ENCODE results near the gene CDSN.
"Not testable (repeated sequence)": the region's sequence is repeated elsewhere in the genome, so short reads cannot be mapped to it uniquely, and the experiment has no call there.

The CDSN gene

DNA sequence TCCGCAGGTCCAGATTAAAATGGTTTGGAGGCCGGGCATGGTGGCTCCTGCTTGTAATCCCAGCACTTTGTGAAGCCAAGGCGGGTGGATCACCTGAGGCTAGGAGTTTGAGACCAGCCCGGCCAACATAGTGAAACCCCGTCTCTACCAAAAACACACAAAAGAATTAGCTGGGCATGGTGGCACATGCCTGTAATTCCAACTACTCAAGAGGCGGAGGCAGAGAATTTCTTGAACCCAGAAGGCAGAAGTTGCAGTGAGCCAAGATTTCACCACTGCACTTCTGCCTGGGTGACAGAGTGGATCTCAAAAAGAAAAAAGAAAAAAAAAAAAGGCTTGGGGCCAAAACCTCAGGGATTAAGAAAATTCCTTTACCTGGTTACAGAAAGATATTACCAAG, 38.4 kb downstream of the CDSN start:
- Histone ChIP-seq H2AFZ (ENCODE audit: low read length, unreplicated experiment) (no peak overlapping the region), H3K4me3 (ENCODE audit: low read depth, low read length) (no peak overlapping the region), H3K4me1 (ENCODE audit: control insufficient read depth, insufficient read depth, low read length, unreplicated experiment) (peaks cover 13% of the 10 kb centered on the region), H3K36me3 (ENCODE audit: insufficient read depth, low read length) (no peaks in the 10 kb centered on the region), H3K79me2 (ENCODE audit: control insufficient read depth, insufficient read depth, low read length, unreplicated experiment) (no peaks in the 10 kb centered on the region), H3K27ac (ENCODE audit: low read depth, low read length) (no peak overlapping the region), H3K27me3 (ENCODE audit: insufficient read depth, low read length) (no peaks in the 10 kb centered on the region)

DNA sequence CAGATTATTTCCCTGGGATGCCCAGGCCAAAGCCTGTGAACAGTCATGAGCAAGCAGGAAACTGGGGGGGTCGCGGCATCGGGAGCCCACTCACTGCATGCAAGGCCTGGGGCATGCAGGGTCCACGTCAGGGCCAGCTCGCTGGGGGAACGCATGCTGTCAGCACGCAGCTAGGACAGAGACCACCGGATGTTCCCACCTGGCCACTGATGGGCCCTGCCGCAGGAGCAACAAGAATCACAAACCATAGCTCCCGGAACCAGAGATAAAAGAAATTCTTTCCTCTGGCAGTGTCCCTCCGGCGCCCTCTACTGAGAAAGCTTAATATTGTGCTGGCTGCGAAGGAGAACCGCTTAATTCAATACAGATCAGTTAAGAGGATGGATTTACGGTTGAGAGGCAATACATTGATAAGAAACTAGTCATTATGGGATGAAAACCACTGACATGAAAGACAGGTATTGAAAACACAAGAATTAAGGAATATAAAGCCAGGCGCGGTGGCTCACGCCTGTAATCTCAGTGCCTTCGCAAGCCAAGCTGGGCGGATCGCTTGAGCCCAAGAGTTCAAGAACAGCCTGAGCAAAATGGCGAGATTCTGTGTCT, 40.5 kb downstream of the CDSN start:
- H3K4me3 ChIP-seq (ENCODE audit: low read depth, low read length) = no peak overlapping the region

DNA sequence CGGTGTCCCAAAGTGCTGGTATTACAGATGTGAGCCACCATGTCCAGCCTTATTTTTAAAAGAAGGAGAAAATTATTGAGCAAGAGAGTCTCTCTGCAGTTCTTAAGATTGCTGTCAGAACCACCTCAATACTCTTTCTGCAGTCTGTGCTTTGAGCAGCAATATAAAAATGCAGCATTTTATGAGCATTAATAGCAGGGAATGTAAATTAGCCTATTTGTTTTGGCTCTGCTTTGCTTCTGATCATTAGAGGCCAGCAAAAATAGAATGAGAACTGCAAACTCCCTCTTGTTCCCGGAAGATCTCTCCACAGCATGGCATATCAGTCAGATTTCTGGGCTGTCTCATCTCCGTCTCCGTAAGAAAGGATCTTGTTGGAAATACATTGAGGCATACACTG, 43.6 kb downstream of the CDSN start:
- Histone ChIP-seq H3K79me2 (ENCODE audit: control insufficient read depth, insufficient read depth, low read length, unreplicated experiment) (no peaks in the 10 kb centered on the region), H3K27ac (ENCODE audit: low read depth, low read length) (no peak overlapping the region), H3K27me3 (ENCODE audit: insufficient read depth, low read length) (no peaks in the 10 kb centered on the region), H3K36me3 (ENCODE audit: insufficient read depth, low read length) (no peaks in the 10 kb centered on the region), H3K4me1 (ENCODE audit: control insufficient read depth, insufficient read depth, low read length, unreplicated experiment) (peaks cover 20% of the 10 kb centered on the region), H2AFZ (ENCODE audit: low read length, unreplicated experiment) (no peak overlapping the region), H3K4me3 (ENCODE audit: low read depth, low read length) (no peak overlapping the region)

More for the DNA sequence above, 40.5 kb downstream of the CDSN start:
- Histone ChIP-seq H2AFZ (ENCODE audit: low read length, unreplicated experiment) (no peak overlapping the region), H3K36me3 (ENCODE audit: insufficient read depth, low read length) (no peaks in the 10 kb centered on the region), H3K79me2 (ENCODE audit: control insufficient read depth, insufficient read depth, low read length, unreplicated experiment) (no peaks in the 10 kb centered on the region), H3K27ac (ENCODE audit: low read depth, low read length) (no peak overlapping the region), H3K4me1 (ENCODE audit: control insufficient read depth, insufficient read depth, low read length, unreplicated experiment) (peaks cover 10% of the 10 kb centered on the region), H3K27me3 (ENCODE audit: insufficient read depth, low read length) (no peaks in the 10 kb centered on the region)

DNA sequence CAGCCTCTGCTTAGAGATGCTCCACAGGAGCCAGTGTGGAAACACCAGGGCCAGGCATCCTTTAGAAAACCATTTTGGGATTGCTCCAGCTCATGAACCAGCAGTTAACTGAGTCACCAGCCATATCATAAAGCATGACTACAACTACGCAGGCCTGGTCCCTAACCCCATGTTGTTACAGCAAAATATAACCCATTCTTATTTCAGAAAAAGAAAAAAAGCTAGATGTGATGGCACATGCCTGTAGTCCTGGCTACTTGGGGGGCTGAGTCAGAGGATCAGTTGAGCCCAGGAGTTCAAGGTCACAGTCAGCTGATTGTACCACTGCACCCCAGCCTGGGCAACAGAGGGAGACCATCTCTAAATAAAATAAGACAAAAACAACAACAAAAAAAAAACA, 44.7 kb downstream of the CDSN start:
- no peak overlapping the region for H3K4me3 ChIP-seq (ENCODE audit: low read depth, low read length)
- no peak overlapping the region for H2AFZ ChIP-seq (ENCODE audit: low read length, unreplicated experiment)
- H3K36me3 ChIP-seq (ENCODE audit: insufficient read depth, low read length) = no peaks in the 10 kb centered on the region
- peaks cover 20% of the 10 kb centered on the region for H3K4me1 ChIP-seq (ENCODE audit: control insufficient read depth, insufficient read depth, low read length, unreplicated experiment)
- H3K27me3 ChIP-seq (ENCODE audit: insufficient read depth, low read length) = no peaks in the 10 kb centered on the region
- H3K27ac ChIP-seq (ENCODE audit: low read depth, low read length) = no peak overlapping the region
- no peaks in the 10 kb centered on the region for H3K79me2 ChIP-seq (ENCODE audit: control insufficient read depth, insufficient read depth, low read length, unreplicated experiment)

DNA sequence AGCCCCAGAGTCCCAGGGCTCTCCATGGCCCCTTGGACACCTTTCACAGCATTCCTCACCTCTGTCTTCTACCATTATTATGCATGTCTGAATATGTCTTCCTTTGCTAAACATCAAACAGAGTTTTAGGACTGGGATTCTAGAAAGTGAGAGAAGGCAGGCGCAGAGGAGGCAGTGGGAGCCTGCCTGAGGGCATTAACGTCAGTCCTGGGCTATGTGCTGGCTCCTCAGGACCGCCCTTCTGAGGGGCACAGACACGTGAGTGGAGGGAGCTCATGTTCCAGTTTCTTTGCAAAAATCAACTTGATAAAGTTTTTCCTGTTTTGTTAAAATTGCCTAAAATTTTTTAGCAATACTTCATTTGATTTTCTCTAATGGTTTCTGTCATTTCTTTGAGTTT, 45.8 kb downstream of the CDSN start:
- no peak overlapping the region for H2AFZ ChIP-seq (ENCODE audit: low read length, unreplicated experiment)
- no peaks in the 10 kb centered on the region for H3K36me3 ChIP-seq (ENCODE audit: insufficient read depth, low read length)
- no peak overlapping the region for H3K27ac ChIP-seq (ENCODE audit: low read depth, low read length)
- no peaks in the 10 kb centered on the region for H3K79me2 ChIP-seq (ENCODE audit: control insufficient read depth, insufficient read depth, low read length, unreplicated experiment)
- H3K4me1 ChIP-seq (ENCODE audit: control insufficient read depth, insufficient read depth, low read length, unreplicated experiment) = peaks cover 20% of the 10 kb centered on the region
- H3K4me3 ChIP-seq (ENCODE audit: low read depth, low read length) = no peak overlapping the region
- H3K27me3 ChIP-seq (ENCODE audit: insufficient read depth, low read length) = no peaks in the 10 kb centered on the region

DNA sequence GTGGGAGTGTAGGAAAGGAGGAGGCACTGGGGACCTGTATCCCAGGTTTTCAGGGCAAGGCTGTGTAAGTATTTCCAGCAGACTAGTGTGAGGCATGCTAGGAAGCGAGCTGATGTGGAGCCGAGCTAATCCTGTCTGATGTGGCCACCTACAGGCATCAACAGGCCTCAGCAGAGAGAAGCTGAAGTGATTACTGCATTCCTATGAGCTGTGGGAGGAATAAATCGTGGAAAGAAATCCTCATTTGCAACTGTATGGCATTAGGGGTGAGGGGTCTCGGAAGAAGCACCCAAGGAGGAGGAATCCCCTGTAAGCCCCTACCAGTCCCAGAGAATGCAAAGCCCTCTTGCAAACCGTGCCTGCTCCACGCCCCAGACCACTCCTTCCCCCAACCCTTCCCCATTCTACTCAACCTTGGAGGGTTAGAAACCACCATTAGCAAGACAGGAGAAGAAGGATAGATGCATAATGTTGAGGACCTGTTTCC, 49.5 kb downstream of the CDSN start:
- no peaks in the 10 kb centered on the region for H3K79me2 ChIP-seq (ENCODE audit: control insufficient read depth, insufficient read depth, low read length, unreplicated experiment)
- peak overlapping the region; percentile 6 for H2AFZ ChIP-seq (ENCODE audit: low read length, unreplicated experiment)
- H3K36me3 ChIP-seq (ENCODE audit: insufficient read depth, low read length) = no peaks in the 10 kb centered on the region
- H3K4me3 ChIP-seq (ENCODE audit: low read depth, low read length) = no peak overlapping the region
- no peak overlapping the region for H3K27ac ChIP-seq (ENCODE audit: low read depth, low read length)
- H3K27me3 ChIP-seq (ENCODE audit: insufficient read depth, low read length) = no peaks in the 10 kb centered on the region
- peaks cover 19% of the 10 kb centered on the region for H3K4me1 ChIP-seq (ENCODE audit: control insufficient read depth, insufficient read depth, low read length, unreplicated experiment)

DNA sequence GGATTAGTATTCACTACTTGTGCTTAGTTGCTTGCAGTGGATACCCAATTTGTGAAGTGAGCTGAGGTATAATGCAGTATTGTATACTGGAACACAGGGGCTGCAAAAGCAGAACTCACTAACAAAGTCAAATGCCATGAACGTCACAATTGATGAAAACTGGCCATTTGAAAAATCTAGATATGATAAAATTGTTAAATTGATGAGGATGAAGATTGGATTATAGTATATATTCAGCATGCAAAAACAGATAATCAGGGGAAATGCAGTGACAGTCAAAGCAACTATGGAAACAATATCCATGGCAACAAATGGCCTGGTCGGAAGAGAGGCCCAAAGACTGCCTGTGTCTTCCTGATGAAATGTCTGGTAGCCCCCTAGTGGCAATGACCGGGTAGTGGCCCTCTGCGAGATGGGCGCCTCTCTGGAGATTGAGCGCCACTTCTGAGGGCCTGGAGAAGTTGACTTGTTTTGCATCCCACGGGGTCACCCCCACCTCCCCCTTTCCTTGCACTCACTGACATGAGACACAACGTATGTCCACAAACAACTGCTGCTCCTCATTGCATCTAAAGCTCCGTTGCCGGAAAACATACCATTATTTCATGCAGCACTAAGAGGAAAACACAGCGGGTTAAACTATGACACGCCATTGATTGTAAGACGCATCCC, 51.4 kb downstream of the CDSN start:
- no peak overlapping the region for H2AFZ ChIP-seq (ENCODE audit: low read length, unreplicated experiment)

DNA sequence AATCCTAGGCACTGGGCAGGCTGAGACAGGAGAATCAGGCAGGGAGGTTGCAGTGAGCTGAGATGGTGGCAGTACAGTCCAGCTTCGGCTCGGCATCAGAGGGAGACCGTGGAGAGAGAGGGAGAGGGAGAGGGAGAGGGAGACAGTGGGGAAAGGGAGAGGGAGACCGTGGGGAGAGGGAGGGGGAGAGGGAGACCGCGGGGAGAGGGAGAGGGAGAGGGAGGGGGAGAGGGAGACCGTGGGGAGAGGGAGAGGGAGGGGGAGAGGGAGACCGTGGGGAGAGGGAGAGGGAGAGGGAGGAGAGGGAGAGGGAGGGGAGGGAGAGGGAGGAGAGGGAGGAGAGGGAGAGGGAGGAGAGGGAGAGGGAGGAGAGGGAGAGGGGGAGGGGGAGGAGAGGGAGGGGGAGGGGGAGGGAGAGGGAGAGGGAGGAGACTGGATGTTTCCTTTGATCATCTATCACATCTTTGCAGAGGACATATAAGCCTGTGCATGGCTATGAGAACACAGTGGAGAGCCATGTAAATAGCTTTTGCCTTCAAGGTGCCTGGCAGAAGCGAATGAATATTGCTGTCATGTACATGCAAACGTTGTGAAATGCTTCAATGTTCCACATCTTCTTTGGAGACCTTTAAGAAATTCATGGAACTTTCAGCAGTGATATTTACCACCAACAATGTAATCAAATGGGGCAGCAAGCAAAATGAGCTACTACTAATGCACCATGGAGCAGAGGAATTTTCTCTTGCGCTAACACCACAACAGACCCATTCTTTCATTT, 52.2 kb downstream of the CDSN start:
- not testable (repeated sequence) for H3K4me3 ChIP-seq (ENCODE audit: low read depth, low read length); H3K79me2 ChIP-seq (ENCODE audit: control insufficient read depth, insufficient read depth, low read length, unreplicated experiment); H3K27me3 ChIP-seq (ENCODE audit: insufficient read depth, low read length); H3K27ac ChIP-seq (ENCODE audit: low read depth, low read length); H2AFZ ChIP-seq (ENCODE audit: low read length, unreplicated experiment); H3K36me3 ChIP-seq (ENCODE audit: insufficient read depth, low read length)
- peaks cover 11% of the 10 kb centered on the region for H3K4me1 ChIP-seq (ENCODE audit: control insufficient read depth, insufficient read depth, low read length, unreplicated experiment)

More for the DNA sequence above, 51.4 kb downstream of the CDSN start:
- Histone ChIP-seq H3K27ac (ENCODE audit: low read depth, low read length) (no peak overlapping the region), H3K4me3 (ENCODE audit: low read depth, low read length) (no peak overlapping the region), H3K79me2 (ENCODE audit: control insufficient read depth, insufficient read depth, low read length, unreplicated experiment) (no peaks in the 10 kb centered on the region), H3K27me3 (ENCODE audit: insufficient read depth, low read length) (no peaks in the 10 kb centered on the region), H3K4me1 (ENCODE audit: control insufficient read depth, insufficient read depth, low read length, unreplicated experiment) (peaks cover 16% of the 10 kb centered on the region), H3K36me3 (ENCODE audit: insufficient read depth, low read length) (no peaks in the 10 kb centered on the region)

DNA sequence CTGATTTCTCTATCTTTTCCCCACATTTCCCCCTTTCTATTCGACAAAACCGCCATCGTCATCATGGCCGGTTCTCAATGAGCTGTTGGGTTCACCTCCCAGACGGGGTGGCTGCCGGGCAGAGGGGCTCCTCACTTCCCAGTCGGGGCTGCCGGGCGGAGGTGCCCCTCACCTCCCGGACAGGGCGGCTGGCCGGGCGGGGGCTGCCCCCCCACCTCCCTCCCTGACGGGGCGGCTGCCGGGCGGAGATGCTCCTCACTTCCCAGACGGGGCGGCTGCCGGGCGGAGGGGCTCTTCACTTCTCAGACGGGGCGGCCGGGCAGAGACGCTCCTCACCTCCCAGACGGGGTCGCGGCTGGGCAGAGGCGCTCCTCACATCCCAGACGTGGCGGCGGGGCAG, 53.2 kb downstream of the CDSN start:
- not testable (repeated sequence) for H3K4me3 ChIP-seq (ENCODE audit: low read depth, low read length); H3K4me1 ChIP-seq (ENCODE audit: control insufficient read depth, insufficient read depth, low read length, unreplicated experiment); H2AFZ ChIP-seq (ENCODE audit: low read length, unreplicated experiment); H3K27ac ChIP-seq (ENCODE audit: low read depth, low read length); H3K27me3 ChIP-seq (ENCODE audit: insufficient read depth, low read length); H3K36me3 ChIP-seq (ENCODE audit: insufficient read depth, low read length); H3K79me2 ChIP-seq (ENCODE audit: control insufficient read depth, insufficient read depth, low read length, unreplicated experiment)

DNA sequence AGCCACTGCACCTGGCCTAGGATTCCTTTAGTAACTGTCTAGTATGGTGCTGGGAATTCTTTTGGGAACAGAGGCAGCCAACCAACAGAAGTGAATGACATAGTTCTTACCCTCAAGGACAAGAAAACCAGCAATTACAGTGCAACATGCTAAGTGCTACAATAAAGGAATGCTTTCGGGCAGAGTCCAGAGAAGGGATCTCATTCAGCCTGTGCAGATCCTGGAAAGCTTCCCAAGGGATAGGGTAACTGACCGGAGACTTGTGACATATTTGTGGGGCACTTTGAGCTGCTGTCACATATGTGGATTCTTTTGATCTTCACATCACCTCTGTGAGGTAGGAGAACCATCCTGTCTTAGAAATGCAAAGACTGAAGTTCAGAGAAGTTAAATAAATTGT, 54.7 kb downstream of the CDSN start:
- Histone ChIP-seq H3K27ac (ENCODE audit: low read depth, low read length) (no peak overlapping the region), H3K79me2 (ENCODE audit: control insufficient read depth, insufficient read depth, low read length, unreplicated experiment) (no peaks in the 10 kb centered on the region), H3K36me3 (ENCODE audit: insufficient read depth, low read length) (no peaks in the 10 kb centered on the region), H2AFZ (ENCODE audit: low read length, unreplicated experiment) (no peak overlapping the region), H3K4me1 (ENCODE audit: control insufficient read depth, insufficient read depth, low read length, unreplicated experiment) (no peaks in the 10 kb centered on the region), H3K4me3 (ENCODE audit: low read depth, low read length) (no peak overlapping the region), H3K27me3 (ENCODE audit: insufficient read depth, low read length) (peaks cover 7% of the 10 kb centered on the region; the same call in 1 of the 2 replicates)
